ENCODE results near the gene PGA5. TPM values are rescaled to one million over a fixed set of nuclear protein-coding genes. Genes with fewer than 3 reads are reported as not detected.
A peak's percentile ranks its signal among the peaks of the same experiment; 100 is the strongest.

PGA5 gene
- total RNA-seq, 1 donor from 2014 or later: not detected

- no peak for DNase-seq (ENCODE audit: low read depth)
These were observed 54.0 kb downstream of the PGA5 start, which contains the start of gene VWCE for GRCh38 chr11:61294717-61295595. Gene VWCE, minus strand, starts transcription at chr11:61295316. Its CDS starts 279 bp downstream, at chr11:61295037.

GRCh38 chr11:61295596-61295926 is 54.6 kb downstream of the PGA5 start:
- DNase-seq (ENCODE audit: low read depth): no peak

- no peak for DNase-seq (ENCODE audit: low read depth)
These were observed 56.4 kb downstream of the PGA5 start for GRCh38 chr11:61297341-61297740.

- peak; percentile 98 for DNase-seq (ENCODE audit: low read depth)
These were observed 56.8 kb downstream of the PGA5 start for GRCh38 chr11:61297746-61298145.

- peak; percentile 16 for DNase-seq (ENCODE audit: low read depth)
These were observed 57.8 kb downstream of the PGA5 start for GRCh38 chr11:61298663-61299244.

Other genes with a start within 250 kb of the PGA5 start
- not detected in 2 replicates for gene CD5, start 138.7 kb upstream of the PGA5 start, total RNA-seq
- gene VPS37C, start 79.7 kb upstream of the PGA5 start, total RNA-seq: 10.7 and 11.3 TPM in 2 replicates
- gene PGA3, start 37.7 kb upstream of the PGA5 start, total RNA-seq: not detected in 2 replicates
- gene PGA4, start 18.8 kb upstream of the PGA5 start, total RNA-seq: not detected in 2 replicates
- 1.9 and 4.5 TPM in 2 replicates for gene VWCE, start 54.1 kb downstream of the PGA5 start, total RNA-seq
- 281 and 392 TPM in 2 replicates for gene DDB1, start 91.9 kb downstream of the PGA5 start, total RNA-seq
- 15.3 and 37.0 TPM in 2 replicates for gene TKFC, start 92.1 kb downstream of the PGA5 start, total RNA-seq
- 20.1 and 47.0 TPM in 2 replicates for gene CYB561A3, start 120.7 kb downstream of the PGA5 start, total RNA-seq
- gene TMEM138, start 121.2 kb downstream of the PGA5 start, total RNA-seq: 12.3 and 22.9 TPM in 2 replicates
- 10.9 and 12.0 TPM in 2 replicates for gene TMEM216, start 151.4 kb downstream of the PGA5 start, total RNA-seq
- gene CPSF7, start 188.8 kb downstream of the PGA5 start, total RNA-seq: 10.9 and 27.7 TPM in 2 replicates
- 35.0 and 58.5 TPM in 2 replicates for gene SDHAF2, start 188.9 kb downstream of the PGA5 start, total RNA-seq